Bone marrow (tissue), 2 donors: ENCODE data around the gene AQP11.
A peak's percentile ranks its signal among the peaks of the same experiment; 100 is the strongest.
"Not testable (repeated sequence)": the region's sequence is repeated elsewhere in the genome, so short reads cannot be mapped to it uniquely, and the experiment has no call there.

ENCODE experiments used
- DNase-seq, 2 donors: peaks; one replicate each; lab custom pipeline; 2025; lab: John Stamatoyannopoulos, UW

AQP11 gene, protein sequence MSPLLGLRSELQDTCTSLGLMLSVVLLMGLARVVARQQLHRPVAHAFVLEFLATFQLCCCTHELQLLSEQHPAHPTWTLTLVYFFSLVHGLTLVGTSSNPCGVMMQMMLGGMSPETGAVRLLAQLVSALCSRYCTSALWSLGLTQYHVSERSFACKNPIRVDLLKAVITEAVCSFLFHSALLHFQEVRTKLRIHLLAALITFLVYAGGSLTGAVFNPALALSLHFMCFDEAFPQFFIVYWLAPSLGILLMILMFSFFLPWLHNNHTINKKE

GRCh38 chr11:77589521-77590193 lies at the start of gene AQP11:
Gene AQP11, plus strand, starts transcription at chr11:77589953. Its CDS starts 40 bp downstream, at chr11:77589993.
- DNase-seq = peak in 1 of 2 donors; percentile 48

DNA sequence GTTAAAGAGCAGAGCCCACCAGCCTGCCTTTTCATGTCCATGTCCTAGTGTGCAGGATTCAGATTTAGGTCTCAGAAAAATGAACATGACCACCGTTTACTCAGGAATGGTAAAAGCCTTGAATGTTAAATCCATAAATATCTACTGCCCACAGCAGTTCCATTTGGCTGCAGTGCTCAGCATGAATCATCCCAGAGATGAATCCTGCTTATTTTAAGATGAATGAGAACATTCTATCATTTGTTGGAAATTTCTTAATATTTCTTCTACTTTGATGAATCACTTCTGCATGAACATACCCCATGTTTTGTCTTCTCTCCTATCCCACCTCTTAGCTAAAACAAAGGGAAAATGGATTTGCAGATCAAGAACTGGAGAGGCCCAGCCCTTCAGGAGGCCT lies 47.5 kb upstream of the AQP11 start:
- DNase-seq = no peak

DNA sequence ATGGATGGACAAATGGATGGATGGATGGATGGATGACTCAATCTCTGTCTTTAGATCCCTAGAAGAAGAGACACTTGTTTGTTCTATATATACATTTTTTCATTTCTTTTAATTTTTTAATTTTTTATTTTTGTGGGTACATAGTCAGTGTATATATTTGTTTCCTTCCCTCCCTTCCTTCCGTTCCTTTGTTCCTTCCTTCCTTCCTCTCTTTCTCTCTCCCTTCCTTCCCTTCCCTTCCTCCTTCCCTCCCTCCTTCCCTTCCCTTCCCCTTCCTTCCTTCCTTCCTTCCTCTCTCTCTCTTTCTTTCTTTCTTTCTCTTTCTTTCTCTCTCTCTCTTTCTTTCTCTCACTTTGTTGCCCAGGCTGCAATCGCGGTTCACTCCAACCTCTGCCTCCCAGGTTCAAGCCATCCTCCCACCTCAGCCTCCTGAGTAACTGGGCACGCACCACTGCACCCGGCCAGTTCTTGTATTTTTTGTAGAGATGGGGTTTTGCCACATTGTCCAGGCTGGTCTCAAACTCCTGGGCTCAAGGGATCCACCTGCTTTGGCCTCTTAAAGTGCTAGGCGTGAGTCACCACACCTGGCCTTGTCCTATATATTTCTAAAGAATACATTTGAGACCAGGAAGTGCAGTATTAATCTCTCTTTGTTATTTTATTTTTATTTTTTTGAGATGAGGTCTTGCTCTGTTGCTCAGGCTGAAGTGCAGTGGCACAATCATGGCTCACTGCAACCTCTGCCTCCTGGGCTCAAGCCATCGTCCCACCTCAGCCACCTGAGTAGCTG lies 42.5 kb upstream of the AQP11 start:
- DNase-seq = no peak

GRCh38 chr11:77547863-77548551 lies 41.7 kb upstream of the AQP11 start:
- DNase-seq = peak in 1 of 2 donors; percentile 80

DNA sequence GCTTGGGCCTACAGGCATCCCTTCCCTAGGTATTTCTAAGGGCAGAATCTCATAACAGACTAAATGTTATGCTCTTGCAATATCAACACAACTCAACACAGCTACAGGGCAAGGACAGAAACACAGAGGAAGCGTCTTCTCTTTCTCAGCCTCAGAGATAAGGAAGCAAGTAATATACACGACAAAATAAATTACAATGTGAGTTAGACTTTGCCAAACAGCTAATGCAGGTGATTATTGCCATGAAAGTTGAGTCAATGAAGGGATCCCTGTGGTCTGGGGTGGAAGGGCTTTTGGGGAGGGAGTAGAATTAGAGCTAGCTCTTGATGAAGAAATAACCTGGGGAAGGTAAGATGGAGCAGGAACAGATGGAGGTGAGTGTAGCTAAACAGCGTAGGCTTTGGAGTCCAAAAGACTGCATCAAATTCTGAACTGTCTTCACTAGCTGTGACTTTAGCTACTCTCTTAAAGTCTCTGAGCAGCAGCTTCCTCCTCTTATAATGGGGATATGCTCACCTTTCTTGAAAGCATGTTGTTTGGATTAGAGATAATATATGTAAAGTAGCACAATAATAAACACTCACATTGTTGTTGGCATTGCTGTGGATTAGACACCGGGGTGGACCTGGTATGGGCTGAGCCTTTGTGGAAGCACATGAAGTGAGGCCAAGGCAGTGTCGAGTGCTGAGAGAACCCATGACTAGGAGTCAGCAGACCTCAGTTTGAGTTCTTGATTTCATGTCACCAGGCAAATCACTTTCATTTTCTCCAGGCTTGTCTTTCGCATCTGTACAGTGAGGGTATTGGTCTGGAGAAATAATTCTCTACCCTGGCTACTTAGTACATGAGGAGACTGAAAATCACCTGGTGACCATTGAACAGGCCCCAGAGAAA lies 41.0 kb upstream of the AQP11 start:
- DNase-seq = no peak

- DNase-seq = not testable (repeated sequence)
Measured at GRCh38 chr11:77551426-77551825, 38.3 kb upstream of the AQP11 start.

- DNase-seq = no peak
Measured at GRCh38 chr11:77557553-77557952, 32.2 kb upstream of the AQP11 start.

DNA sequence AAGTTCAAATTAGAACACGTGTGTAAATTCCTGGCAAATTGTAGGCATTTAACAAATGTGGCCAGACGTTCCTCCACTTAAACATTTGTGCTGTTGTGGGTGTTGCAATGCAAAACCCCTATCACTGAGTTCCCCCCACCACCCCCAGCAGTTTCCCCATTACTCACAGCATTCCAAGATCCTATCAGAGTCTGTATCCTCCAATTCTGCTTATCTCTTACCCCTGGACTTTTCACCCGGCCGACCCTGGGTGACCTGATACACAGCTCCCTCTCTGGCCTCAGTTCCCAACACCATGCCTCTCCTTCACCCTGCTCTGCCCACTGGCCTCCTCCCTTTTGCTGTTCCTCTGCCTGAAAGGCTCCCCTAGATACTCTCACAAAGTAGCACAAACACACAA lies 31.4 kb upstream of the AQP11 start:
- DNase-seq = no peak

DNA sequence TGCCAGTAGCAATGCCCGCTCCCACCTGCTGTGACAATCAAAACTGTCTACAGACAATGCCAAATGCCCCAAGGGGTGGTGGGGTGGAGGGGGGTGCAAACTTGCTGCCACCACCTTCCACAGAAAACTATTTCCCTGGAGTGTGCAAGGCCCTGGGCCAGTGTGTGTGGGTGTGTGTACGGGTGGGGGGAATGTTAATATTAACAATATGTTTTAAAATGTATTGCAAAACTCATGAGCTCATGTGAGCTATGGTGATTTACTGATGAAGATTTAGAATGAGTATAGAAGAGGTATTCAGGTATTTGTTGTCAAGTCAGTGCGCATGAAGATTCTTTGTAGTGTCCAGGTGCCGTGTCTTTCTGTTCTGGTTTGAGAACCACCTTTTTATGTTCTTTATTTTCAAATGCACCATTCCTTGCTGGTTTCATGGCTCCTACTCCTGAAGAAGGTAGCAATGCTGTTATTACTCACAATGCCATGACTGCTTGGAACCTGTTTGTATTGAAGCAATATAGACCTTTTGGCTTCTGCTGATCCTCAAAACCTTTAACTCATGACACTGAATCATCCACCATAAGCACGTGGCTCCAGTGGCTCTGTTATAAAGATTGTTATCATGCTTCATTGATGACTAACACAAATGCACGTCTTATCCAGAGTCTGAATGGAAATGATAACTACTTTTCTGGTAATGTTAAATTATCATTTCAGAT lies 29.9 kb upstream of the AQP11 start:
- DNase-seq = no peak

DNA sequence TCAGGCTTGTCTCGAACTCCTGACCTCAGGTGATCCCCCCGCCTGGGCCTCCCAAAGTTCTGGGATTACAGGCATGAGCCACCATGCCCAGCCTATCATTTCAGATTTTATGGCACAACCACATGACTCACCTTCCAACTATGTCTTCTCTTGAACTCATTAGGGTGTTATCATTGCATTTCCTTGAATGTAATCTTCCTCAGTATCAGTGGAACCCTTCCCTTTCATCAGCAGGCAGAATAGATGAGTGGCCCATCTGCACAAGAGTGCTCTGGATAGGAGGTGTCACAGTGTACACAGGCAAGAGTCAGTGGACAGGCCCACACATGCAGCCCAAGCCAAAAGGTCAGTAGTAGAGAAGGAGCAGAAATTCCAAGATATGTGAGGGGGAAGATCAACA lies 29.1 kb upstream of the AQP11 start:
- no peak for DNase-seq

GRCh38 chr11:77561257-77561656 lies 28.5 kb upstream of the AQP11 start:
- DNase-seq = no peak

GRCh38 chr11:77568306-77568705 lies 21.4 kb upstream of the AQP11 start:
- no peak for DNase-seq

- DNase-seq = no peak
Measured at GRCh38 chr11:77568916-77569675, 20.7 kb upstream of the AQP11 start.

GRCh38 chr11:77569676-77570070 lies 20.1 kb upstream of the AQP11 start:
- DNase-seq = no peak

DNA sequence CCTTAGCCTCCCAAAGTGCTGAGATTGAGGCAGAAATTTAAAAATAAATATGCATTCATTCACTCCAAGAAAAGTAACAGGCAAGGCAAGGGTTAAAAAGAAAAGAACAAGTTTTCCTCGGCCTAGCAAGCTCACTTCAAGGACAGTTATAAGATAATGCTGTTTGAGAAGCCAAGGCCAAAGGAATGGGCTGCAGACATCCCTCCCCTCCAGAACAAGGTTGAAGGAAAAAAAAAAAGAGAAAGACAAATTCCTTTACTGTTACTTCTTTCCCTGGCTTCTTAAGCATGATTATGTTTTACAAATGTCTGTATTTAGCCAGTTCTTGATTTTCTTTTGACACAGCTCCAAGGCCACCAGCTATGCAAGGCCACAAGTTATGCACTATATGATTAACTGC lies 18.9 kb upstream of the AQP11 start:
- DNase-seq = not testable (repeated sequence)

- not testable (repeated sequence) for DNase-seq
Measured at GRCh38 chr11:77575428-77575827, 14.3 kb upstream of the AQP11 start.

- no peak for DNase-seq
Measured at GRCh38 chr11:77580712-77581337, 8.9 kb upstream of the AQP11 start.

DNA sequence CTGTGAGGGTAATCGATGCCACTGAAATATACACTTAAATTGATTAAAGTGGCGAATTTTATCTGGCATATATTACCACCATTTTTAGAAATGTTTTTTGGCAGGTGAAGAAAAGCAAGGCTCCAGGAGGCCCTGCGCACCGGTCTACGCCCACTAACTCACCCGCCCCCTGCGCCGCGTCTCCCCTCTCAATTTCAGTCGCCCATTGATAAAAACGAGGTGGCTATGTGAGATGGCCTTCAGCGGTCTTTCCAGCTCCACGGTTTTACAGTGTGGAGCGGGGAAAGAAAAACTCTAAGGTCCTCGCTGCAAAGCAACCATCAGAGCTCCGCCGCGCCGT lies 602 bp upstream of the AQP11 start:
- peak in 1 of 2 donors; percentile 2 for DNase-seq

- no peak for DNase-seq
Measured at GRCh38 chr11:77590194-77590782, 535 bp downstream of the AQP11 start.
